K562 (cell line): ENCODE data around the gene CLP1. TPM values are rescaled to one million over a fixed set of nuclear protein-coding genes. Genes with fewer than 3 reads are reported as not detected.
A peak's percentile ranks its signal among the peaks of the same experiment; 100 is the strongest.

Experiments used
- BACH1 ChIP-seq: fragments of 200-800 bp; sonication (Bioruptor generic); IDR thresholded peaks from 2 replicates; pipeline ENCODE4 v1.6.1; 2016; ENCODE audit warnings: missing genetic modification characterization, missing compliant biosample characterization
- BMI1 ChIP-seq: fragments of 150-350 bp; IDR thresholded peaks from 2 replicates; pipeline ENCODE4 v1.6.1; 2014; ENCODE audit warnings: low read length
- BRF1 ChIP-seq: IDR thresholded peaks from 3 replicates; pipeline ENCODE4 v1.6.1; 2011; ENCODE audit warnings: borderline replicate concordance, mild to moderate bottlenecking; ENCODE audit not compliant: insufficient read length; ENCODE audit errors: extremely low read depth
- CC2D1A ChIP-seq: fragments of 450-650 bp; IDR thresholded peaks from 2 replicates; pipeline ENCODE4 v1.6.1; 2017; ENCODE audit warnings: mild to moderate bottlenecking
- CEBPB ChIP-seq: fragments of 450-650 bp; IDR thresholded peaks from 2 replicates; pipeline ENCODE4 v1.6.1; 2016; ENCODE audit warnings: missing genetic modification characterization, missing compliant biosample characterization
- FIP1L1 ChIP-seq: fragments of 200-400 bp; formaldehyde crosslinking; IDR thresholded peaks from 2 replicates; pipeline ENCODE4 v1.6.1; 2018; ENCODE audit warnings: mild to moderate bottlenecking, low read depth, low read length; ENCODE audit not compliant: poor library complexity, severe bottlenecking
- JUN ChIP-seq, 2 experiments: sonication (generic) in 1 of 2; formaldehyde crosslinking in 1 of 2; IDR thresholded peaks; 2 replicates each; pipeline versions ENCODE4 v1.6.1 to v1.8.0; 2012 to 2022; ENCODE audit warnings: borderline replicate concordance in 2 of 2, mild to moderate bottlenecking in 2 of 2, improper control_type of control experiment in 1 of 2, low read depth in 1 of 2, low read length in 1 of 2, missing genetic modification reagents in 1 of 2
- MTA1 ChIP-seq: fragments of 450-650 bp; IDR thresholded peaks from 2 replicates; pipeline ENCODE4 v1.6.1; 2017; ENCODE audit warnings: borderline replicate concordance
- NR1H2 ChIP-seq: sonication (generic); formaldehyde crosslinking; IDR thresholded peaks from 2 replicates; pipeline ENCODE4 v1.4.0; 2020; ENCODE audit warnings: mild to moderate bottlenecking, missing genetic modification reagents
- POLR2H ChIP-seq: IDR thresholded peaks from 2 replicates; pipeline ENCODE4 v1.6.1; 2016; ENCODE audit warnings: missing genetic modification characterization, low read depth, mild to moderate bottlenecking, control low read depth, missing compliant biosample characterization, moderate library complexity
- SP2 ChIP-seq: IDR thresholded peaks from 2 replicates; pipeline ENCODE4 v1.6.1; 2011; ENCODE audit warnings: mild to moderate bottlenecking, low read depth, low read length, moderate library complexity; ENCODE audit not compliant: poor library complexity, severe bottlenecking; ENCODE audit errors: extremely low read depth
- ZNF518B ChIP-seq: fragments of 250-450 bp; sonication (Bioruptor Pico); IDR thresholded peaks from 2 replicates; pipeline ENCODE4 v1.5.0; 2021; ENCODE audit warnings: mild to moderate bottlenecking, moderate library complexity
- polyA plus RNA-seq, 8 experiments: library from polyadenylated mRNA; depleted of rRNA in 4 of 8; stranded (reverse) in 5 of 8; unstranded in 3 of 8; fragments of >200 nt; fragmentation: Nextera tagmentation in 2 of 8; fragmentation: Illumina TruSeq in 1 of 8; extraction: Ambion mirVana in 2 of 8; extraction: Trizol in 1 of 8; gene quantifications; 2 replicates each; pipeline versions ENCODE4 v1.2.1 to v1.2.3, GENCODE V29; 2011 to 2014; ENCODE audit warnings: inconsistent platforms in 1 of 8, missing spikeins in 1 of 8
- total RNA-seq, 7 experiments: library from RNA; depleted of rRNA in 6 of 7; stranded (reverse); fragments of >200 nt in 6 of 7; fragmentation: Illumina TruSeq in 2 of 7; extraction: Trizol in 2 of 7; gene quantifications; 2 replicates each; pipeline versions ENCODE4 v1.2.1 to v1.2.3, GENCODE V29; 2011 to 2021; ENCODE audit warnings: low replicate concordance in 1 of 7
- TF ChIP-seq, protein P1 (sequence below): sonication (generic); formaldehyde crosslinking; IDR thresholded peaks from 2 replicates; pipeline ENCODE4 v1.8.0; 2023; ENCODE audit warnings: missing genetic modification reagents, mild to moderate bottlenecking, borderline replicate concordance
- TF ChIP-seq, protein P2 (sequence below): IDR thresholded peaks from 2 replicates; pipeline ENCODE4 v1.6.1; 2012; ENCODE audit warnings: low read depth, low read length, improper control_type of control experiment, borderline replicate concordance

CLP1 gene
- total and polyA plus RNA-seq, 9 of the 15 experiments (the other 6 are each of a cell fraction or from before 2014, with no cell fraction given): 19.1 to 46.2 (median 27.8) TPM

DNA sequence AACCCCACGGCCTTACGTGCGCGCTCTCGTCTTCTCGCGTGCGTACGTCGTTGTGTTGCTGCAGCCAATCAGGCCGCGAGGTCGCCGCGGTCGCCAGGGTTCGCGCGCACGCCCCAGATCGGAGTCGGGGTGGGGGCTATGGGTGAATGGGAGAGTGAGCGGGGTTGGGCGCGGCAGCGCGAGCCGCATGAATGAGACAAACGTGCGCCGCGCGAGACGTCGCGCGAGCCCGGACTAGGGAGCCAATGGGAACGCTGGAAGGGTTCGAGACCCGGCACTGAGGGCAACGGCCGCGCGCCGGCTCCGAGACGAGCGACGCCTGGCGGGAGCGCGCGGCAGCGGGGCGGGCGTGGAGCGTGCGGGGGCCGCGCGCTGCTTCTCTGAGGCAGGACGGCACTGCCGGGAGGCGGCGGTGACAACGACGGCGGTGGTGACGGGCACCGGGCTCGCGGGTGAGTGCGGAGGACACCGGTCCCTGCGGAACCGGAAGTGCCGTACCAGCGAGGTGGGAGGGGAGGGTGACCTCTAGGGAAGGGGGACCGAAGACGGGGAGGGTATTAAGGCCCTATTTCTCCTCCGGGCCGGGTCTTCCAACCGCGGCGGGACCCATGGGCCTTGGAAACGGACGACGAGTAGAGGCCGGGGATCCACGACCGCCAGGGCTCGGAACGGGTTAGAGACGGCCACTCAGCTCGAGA is 10.3 kb downstream of the CLP1 start, which contains the start of gene ZDHHC5 (continued):
- TF ChIP-seq BMI1 (no peak), CC2D1A (no peak), SP2 (no peak), MTA1 (no peak), BRF1 (no peak), FIP1L1 (peak; percentile 86), NR1H2 (CRISPR knock-in tag) (no peak), JUN (IDR thresholded peaks at IDR 0.05; ENCODE audit: borderline replicate concordance, low read depth, low read length) (no peak), JUN (CRISPR knock-in tag; IDR thresholded peaks at IDR 0.05; ENCODE audit: borderline replicate concordance) (0 out of 2 replicates have a peak, but pooled peaks have one; percentile 17), BACH1 (tag) (peak; percentile 16; the same call in 1 of the 2 replicates), POLR2H (tag) (0 out of 2 replicates have a peak, but pooled peaks have one; percentile 4), ZNF518B (CRISPR knock-in tag) (no peak), CEBPB (tag) (no peak)
- TF ChIP-seq, protein P1, sequence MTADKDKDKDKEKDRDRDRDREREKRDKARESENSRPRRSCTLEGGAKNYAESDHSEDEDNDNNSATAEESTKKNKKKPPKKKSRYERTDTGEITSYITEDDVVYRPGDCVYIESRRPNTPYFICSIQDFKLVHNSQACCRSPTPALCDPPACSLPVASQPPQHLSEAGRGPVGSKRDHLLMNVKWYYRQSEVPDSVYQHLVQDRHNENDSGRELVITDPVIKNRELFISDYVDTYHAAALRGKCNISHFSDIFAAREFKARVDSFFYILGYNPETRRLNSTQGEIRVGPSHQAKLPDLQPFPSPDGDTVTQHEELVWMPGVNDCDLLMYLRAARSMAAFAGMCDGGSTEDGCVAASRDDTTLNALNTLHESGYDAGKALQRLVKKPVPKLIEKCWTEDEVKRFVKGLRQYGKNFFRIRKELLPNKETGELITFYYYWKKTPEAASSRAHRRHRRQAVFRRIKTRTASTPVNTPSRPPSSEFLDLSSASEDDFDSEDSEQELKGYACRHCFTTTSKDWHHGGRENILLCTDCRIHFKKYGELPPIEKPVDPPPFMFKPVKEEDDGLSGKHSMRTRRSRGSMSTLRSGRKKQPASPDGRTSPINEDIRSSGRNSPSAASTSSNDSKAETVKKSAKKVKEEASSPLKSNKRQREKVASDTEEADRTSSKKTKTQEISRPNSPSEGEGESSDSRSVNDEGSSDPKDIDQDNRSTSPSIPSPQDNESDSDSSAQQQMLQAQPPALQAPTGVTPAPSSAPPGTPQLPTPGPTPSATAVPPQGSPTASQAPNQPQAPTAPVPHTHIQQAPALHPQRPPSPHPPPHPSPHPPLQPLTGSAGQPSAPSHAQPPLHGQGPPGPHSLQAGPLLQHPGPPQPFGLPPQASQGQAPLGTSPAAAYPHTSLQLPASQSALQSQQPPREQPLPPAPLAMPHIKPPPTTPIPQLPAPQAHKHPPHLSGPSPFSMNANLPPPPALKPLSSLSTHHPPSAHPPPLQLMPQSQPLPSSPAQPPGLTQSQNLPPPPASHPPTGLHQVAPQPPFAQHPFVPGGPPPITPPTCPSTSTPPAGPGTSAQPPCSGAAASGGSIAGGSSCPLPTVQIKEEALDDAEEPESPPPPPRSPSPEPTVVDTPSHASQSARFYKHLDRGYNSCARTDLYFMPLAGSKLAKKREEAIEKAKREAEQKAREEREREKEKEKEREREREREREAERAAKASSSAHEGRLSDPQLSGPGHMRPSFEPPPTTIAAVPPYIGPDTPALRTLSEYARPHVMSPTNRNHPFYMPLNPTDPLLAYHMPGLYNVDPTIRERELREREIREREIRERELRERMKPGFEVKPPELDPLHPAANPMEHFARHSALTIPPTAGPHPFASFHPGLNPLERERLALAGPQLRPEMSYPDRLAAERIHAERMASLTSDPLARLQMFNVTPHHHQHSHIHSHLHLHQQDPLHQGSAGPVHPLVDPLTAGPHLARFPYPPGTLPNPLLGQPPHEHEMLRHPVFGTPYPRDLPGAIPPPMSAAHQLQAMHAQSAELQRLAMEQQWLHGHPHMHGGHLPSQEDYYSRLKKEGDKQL (CRISPR knock-in tag): no peak
- TF ChIP-seq, protein P2, sequence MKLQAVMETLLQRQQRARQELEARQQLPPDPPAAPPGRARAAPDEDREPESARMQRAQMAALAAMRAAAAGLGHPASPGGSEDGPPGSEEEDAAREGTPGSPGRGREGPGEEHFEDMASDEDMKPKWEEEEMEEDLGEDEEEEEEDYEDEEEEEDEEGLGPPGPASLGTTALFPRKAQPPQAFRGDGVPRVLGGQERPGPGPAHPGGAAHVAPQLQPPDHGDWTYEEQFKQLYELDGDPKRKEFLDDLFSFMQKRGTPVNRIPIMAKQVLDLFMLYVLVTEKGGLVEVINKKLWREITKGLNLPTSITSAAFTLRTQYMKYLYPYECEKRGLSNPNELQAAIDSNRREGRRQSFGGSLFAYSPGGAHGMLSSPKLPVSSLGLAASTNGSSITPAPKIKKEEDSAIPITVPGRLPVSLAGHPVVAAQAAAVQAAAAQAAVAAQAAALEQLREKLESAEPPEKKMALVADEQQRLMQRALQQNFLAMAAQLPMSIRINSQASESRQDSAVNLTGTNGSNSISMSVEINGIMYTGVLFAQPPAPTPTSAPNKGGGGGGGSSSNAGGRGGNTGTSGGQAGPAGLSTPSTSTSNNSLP: no peak
